ENCODE data around the gene CCDC167.
A peak's percentile ranks its signal among the peaks of the same experiment; 100 is the strongest.

Gene CCDC167

DNA sequence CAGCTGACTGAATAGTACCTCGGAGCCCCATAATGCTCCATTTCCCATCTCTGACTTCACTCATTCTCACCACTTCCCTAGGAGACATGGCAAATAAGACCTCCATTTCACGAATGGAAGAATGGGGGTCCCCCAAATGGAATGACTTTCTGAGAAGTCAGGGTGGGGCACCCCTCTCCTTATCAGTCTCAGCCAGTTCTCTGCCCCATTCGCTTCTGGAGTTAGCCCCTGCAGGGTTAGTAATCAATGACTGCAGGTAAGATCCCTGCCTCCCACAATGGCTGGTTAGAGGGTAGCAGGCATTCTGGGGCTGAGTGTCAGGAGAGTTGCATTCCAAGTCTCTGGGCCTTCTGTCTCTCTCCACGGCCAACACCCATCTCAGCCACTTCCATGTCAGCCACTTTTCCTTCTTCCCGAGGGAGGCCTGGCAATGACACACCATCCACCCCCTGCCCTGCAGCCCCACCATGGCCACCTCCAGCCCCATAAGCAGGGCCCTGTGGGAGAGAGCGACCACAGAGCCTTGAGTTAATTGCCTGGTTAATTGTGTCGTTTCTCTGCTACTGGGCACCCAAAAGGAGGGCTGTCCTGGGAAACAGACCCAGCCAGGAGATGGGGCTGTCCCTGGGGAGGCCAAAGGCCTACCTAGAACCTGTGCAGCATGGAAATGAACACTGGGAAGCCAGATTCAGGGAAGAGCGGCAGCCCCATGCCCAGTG lies 13.4 kb downstream of the CCDC167 start:
- no peak for DNase-seq

DNA sequence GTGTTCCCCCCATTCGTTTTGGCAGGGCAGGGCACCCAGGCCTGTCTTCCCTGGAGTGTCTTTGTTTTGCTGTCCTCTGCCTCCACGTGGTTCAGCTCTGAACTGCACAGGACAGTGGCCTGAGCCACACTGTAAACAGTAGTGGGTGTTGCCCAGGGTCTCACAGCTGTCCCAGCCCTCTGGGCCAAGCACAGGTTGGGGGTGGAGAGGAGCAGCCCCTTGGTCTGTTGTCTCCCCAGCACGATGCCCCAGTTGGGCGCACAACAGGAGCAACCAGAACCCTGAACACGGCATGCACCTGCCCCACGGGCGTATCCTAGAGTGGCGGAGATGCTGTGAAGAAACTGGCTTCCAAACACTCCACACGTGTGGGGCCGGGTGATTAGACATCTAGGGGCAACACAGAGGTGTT lies 14.4 kb downstream of the CCDC167 start:
- no peak for DNase-seq

DNA sequence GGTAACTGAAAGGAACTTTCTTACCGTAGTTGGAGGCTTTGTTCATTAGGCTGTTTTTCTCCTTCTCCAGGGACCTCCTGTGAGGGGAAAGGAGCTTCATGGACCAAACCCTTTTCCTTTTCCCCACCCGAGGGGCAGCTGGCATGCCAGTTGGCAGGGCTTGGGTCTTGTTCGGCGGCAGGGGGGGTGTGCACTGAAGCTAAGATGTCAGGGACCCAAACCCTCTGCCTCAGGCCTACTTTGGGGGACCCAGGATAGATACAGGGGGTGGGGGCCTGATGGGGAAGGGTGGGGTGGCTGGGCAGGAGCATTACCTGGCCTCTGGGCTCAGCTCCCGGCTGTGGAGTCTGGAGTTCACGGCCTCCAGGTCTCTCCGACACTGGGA lies 14.9 kb downstream of the CCDC167 start:
- DNase-seq, result no peak

DNA sequence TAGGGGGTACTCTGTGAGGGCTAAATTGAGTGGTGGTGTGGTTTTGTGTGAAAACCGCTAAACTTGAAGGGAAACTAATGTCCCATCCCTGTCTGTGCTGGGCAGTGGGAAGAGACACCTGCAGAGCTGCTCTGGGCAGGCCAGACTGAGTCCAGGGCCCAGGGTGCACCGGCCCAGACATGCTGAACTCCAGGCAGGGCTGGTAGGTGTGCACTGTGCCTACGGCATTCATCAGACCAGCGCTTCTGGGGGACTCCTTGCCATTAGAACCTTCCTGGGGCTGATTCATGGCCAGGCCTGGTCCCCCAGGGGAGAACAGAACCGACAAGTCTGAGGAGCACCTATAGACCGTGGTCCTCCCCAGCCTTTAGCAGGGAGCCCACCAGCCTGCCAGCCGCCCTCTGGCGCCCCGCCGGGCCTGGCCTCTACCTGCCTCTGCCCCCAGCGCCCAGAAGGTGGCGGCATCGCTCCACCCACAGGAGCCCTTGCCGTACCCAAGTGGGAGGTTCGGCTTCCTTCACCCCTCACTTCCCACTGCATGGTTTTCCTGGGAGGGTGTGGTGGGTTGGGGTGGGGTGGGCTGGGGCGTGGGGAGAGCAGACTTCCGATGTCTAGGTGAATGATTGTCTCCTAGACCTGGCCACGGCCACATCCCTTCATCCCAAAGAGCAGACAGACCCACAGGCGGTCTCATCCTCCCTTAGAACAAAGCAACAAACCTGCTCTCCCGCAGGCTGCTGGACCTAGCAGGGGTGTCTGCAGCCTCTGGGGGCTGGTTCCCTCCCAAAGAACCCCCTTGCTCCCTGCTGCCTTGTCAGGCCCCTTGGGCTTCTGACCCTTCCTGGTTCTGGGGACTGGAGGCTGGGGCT lies 15.5 kb downstream of the CCDC167 start:
- peak; percentile 59 for DNase-seq

DNA sequence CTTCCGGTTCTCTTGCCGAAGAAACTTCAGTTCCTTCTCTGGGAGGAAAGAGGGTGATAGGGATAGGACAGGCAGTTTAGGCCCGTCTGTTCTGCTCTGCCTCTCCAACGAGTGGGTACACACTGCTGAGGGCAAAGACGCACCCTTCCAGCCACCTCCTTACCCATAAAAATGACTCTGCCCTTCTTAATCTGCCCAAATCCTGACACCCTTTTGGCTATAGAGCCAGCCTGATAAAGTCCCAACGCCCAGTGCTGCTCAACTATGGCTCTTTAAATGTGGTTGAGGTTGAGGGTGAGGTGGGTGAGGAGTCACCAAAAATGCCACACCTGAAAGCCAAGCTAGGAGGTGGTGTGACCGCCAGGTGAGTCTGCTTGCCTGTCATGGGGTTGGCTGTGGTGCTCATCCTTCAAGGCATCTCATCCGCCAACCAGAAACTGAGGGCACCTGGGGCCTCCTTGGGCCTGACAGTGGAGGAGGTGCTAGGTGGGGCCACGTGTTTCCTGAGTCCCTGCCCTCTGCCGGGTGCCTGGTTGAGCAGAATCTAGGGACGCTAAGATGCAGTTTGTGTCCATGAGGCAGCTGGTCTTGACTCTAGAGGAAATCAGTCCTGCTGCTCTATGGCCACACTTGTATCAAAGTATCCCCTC lies 16.3 kb downstream of the CCDC167 start:
- no peak for DNase-seq

DNA sequence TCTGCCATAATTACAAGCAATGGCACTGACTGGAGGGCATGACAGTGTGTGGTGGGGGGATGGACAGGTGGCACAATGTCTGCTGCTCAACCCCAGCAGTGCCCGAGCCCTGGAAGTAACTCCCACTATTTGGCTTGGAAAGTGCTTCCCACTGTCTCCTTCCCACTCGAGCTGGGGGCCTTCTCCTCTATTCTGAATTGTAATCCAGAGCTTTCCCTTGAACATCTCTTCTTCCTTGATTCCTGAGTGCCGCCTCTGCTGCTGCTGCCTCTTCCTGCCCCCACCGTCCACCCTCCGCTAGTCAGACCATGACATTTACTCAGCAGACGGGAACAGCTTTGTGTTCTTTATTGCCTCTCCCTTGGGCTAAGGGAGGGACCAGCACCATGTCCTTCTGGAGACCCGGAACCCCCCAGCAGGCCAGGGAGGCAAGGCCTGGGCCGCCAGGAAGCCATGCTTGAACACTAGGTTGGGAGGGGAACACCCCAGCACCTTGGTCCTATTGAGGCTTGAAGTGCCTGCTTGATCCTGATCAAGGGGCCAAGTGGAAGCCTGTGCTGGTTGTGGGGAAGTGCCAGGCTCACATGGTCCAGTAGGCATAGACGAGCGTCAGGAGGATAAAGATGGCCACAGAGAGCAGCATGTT lies 17.0 kb downstream of the CCDC167 start:
- no peak for DNase-seq

DNA sequence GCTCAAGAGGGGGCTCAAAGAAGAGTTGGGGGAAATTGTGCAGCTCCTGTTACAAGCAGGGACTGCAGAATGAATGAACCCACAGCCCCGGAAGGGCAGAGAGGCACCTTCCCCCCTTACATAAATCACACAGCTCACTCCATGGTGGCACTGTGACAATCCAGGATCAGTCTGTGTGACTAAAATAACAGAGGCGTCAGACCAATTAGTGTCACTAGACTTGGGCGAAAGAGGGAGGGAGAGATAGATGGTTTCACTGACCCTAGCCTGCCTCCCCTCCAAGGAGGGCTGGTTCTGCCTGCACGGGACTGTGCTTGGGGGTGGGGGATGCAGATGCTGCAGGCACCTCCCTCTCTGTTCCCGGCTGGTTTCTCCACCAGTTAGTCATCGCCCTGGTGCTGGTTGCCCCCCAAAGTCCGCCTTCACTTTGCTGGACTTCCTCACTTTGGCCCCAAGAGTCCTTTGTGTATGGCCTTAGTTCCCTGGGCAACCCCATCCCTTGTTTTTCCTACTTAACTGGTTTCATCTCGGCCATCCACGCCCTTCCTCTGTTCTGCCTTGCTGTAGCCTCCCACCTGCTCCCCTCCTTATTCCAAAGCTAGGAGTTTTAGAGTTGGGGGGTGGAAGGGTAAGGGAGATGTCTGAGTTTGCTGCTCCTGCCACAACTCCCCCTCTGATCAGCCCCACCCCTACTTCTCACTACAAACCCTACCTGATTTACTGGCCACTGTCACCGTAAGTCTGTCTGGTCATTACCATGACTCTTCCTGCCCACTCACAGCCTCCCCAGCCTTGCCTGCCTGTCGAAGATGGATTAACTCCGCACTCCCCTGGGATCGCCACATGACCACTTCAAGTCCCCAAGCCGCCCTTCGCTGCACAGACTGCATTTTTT lies 17.7 kb downstream of the CCDC167 start:
- DNase-seq, result no peak

DNA sequence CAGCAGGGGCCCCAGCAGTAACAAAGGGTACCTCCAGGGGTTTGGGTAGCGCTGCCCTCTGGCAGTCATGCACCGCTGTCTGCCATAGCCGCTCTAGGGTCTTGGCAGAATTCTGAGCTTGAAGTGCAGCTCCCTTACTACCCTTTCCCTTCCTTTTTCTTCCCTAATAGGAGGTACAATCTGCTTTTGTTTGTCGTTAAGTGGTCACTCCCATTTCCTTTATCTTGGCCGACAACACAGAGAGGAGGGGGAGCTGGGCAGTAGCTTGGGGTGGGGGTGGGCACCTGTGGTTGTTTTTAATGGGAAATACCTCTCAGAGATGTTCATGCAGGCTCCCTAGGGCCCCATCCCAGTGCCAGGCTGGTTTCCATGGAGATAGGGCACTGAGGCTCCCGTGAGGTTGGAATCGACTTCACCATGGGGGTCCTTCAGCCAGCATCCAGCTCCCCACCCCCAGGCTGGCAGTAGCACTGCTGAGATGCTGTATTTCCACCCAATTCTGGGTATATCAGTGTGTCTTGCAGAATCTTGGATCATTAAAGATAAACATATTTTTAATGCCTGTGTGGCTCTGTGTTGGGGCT lies 18.6 kb downstream of the CCDC167 start:
- DNase-seq, result no peak

DNA sequence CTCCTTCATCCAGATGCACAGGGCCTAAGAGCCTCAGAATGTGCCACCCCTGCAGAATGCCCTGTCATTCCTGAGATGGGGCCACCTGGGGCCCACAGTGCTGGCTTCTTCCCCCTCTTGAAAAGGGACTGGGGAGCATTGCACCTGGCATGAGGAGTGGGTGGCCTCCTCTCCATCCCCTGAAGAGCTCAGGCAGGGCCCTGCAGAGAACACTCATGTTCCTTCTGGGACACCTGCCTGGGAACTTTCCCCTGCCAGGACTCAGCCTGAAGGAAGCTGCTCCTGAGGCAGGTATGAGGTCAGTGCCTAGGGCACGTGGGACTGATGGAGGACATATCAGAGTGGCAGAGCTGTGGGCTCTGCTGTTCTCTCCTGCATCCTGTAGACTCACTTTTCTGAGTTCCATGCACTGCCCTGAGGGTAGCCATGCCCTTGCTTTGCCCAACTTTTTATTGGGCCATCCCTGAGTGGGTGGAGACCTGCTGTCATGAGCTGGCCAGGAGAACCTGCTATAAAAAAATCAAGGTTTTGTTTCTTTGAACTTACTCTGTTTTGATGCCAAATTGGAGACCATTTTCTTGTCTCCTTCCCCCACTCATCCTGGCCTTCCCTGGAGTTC lies 19.5 kb downstream of the CCDC167 start:
- DNase-seq, result no peak

DNA sequence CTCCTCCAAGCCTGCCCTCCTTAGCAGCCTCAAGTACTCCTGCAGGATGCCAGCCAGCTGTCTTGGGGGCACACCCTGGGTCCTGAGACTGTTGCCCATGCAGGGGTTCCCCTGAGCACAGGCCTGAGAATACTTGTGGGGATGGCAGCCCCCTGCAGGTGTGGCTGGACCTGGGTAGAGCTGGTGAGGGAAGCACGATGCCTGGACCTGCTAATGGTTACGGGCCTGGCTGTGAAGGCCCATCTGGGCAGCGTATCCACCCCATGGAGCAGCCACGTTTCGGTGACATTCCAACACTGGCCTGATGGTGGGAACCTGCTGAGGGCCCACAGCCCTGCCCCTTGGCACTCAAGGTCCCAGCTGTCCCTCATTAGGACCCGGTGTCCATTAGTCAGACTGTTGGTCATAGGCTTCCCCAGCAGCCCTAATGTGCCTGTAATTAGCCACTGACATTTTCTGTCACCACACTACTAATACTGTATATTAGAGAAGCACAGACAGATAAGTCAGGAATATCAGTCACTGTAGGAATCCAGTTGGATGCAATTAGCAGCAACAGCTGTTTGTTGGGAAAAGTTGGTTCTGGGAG lies 20.3 kb downstream of the CCDC167 start:
- DNase-seq, result no peak

DNA sequence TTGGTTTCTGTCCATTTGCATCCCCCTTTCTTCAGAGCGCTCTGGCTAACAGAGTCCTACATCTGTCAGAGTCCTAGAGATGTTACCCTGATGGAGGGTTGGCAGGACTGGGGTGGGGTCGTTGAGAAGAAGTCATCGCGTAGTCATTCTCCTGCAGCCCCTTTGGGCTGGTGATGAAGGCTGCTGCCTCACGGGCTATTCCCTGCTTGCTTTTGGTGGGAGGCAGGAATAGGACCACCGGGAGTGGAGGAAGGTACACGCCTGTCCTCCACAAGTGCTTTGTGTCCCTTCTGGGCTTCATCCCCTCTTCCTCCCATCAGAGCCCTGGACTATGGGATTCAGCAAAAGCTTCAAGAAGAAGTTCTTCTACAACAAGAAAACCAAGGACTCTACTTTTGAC lies 20.9 kb downstream of the CCDC167 start:
- DNase-seq, result no peak

DNA sequence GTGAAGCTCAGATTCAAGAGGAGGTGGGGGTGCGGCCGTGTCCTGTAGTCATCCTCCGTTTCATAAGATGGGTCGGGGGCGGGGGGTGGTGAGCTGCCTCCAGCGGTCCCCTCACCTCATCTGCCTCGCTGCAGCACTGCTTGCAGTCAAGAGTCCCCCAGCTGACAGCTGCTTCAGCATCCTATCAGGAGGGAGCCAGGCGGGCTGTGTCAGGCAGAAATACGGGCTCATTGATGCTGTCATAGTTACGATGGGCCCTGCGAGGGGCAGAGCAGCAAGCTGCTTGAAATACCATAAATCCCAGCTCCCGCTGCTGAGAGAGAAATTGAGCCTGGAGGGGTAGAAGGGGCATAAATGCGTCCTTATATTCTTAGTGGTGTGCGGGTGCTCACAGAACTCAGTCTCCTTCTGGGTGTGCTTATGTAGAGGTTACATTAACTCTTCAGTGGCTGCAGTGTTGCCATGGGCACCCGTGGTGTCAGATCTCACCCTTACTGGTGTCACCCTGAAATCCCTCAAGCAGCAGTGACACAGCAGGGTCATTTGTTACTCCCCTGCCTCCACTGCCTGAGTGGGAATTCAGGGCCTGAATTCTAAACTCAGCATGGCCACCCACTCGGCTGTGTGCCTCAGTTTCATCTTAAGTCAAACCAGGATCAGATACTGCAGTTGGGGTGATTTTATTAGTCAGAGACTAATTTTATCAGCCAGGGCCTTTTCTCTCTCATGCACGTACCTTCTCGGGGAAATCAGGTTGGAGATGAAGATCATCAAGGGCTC lies 21.8 kb downstream of the CCDC167 start:
- DNase-seq, result no peak

DNA sequence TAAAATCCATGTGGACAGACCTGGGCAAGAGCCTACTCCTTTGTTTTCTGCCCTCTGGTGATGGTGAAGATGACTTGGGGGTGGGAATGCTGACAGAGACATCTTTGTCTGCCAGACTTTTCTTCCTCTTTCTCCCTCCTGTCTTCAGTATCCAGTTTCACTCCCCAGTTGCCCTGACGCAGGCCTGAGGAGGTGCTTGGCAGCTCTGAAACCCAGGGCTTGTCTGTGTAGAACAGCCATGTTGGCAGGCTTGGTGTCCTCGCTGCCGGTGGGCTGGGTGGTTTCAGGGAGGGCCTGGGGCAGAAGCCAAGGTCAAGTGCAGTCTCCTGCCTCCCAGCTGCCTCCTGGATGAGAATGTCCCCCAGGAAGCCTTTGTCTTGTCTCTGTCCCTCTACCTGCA lies 22.5 kb downstream of the CCDC167 start:
- DNase-seq, result no peak

DNA sequence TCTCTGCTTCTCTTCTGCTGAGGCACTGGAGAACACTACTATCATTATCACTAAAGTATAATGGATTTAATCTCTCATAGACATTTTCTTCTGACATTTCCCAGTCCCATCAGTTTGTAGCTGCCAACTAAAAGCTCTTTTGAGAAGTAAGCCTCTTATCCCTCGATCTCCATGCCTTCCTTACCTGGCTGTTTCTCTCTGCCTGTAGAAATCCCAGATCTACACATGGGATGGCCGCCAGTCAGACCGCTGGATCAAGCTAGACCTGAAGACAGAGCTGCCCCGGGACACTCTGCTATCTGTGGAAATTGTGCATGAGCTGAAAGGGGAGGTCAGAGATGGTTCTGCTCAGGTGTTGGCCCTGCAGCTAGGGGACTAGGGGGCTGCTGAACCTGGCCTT lies 25.4 kb downstream of the CCDC167 start:
- DNase-seq, result no peak

DNA sequence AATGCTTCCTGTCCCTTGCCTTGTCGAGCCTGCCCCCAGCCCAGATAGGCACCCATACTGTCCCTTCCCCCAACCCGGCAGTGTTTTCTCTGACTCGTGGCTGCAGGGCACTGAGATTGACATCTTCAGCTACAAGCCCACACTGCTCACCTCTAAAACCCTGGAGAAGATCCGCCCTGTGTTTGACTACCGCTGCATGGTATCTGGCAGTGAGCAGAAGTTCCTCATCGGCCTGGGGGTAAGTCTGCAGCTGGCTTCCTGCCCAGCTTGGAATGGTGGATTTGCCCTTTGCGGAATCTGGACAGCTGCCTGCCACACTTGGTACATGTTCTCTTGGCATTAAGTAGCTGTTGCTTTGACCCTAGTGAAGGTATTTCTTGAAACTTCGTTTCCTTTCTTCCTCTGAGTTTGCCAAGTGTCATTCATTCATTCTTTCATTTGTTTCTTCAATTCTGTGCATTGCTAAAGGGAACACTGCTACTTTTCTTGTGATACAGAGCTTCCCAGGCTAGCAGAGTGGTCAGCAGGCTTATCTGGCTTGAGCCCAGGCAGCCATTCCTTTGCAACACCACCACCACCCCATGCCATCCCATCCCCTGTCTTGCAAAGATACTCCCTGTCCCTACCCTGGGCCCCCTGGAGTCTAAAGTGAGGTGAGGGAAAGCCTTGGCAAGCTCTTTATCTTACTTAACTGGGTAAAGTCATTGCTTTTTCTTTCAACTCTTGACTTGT lies 26.2 kb downstream of the CCDC167 start:
- no peak for DNase-seq

DNA sequence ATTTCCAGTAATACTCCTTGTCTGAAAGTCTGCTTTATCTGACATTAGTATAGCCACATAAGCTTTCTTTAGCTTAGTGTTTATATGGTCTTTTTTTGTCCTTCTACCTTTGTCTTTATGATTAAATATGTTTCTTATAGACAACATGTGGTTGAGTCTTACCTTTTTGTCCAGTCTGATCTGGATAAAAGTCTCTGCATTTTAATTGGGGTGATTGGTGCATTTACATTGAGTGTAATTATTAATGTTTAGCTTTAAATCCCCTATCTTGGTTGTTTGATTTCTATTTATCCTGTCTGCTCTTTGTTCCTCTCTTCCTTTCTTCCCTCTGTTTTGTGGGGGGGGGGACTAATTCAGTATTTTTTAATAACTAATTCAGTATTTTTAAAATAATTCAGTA lies 32.0 kb downstream of the CCDC167 start:
- DNase-seq, result no peak

DNA sequence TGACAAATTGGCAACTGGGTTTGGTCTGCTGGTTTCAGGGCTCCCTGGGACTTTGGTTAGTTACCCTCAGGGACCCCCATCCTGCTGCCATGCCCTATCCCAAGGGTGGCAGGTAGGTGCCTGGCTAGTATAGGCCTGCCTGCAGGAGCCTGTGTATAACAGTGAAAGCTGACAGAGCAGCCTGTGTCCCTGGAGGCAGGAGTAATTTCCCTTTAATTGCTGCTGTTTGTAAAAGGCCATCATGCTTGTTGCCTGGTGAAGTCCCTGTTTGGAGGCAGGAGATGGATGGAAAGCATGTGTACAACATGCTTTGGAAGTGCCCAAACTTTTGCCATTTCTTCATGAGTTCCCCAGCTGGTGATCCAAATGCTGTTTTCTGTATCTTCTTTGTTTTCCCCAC lies 36.6 kb downstream of the CCDC167 start:
- DNase-seq, result no peak

DNA sequence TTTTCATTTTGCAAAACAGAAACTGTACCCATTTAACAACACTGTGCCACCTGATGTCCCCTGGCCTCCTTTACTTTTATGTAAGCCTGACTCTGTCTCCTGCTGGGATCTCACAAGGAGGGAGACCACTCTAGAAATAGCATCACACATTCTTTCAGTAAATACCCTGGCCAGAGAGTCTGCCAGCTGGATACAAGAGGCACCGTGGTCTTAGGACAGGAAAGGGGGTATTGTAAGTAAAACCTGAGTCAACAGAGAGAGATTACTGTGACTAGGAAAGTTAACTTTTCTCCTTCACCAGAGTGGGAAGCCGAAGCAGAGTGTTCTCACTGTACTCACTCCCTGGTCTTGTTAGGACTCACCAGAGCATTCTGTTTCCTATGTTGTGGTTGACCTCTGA lies 38.9 kb downstream of the CCDC167 start:
- DNase-seq, result no peak

DNA sequence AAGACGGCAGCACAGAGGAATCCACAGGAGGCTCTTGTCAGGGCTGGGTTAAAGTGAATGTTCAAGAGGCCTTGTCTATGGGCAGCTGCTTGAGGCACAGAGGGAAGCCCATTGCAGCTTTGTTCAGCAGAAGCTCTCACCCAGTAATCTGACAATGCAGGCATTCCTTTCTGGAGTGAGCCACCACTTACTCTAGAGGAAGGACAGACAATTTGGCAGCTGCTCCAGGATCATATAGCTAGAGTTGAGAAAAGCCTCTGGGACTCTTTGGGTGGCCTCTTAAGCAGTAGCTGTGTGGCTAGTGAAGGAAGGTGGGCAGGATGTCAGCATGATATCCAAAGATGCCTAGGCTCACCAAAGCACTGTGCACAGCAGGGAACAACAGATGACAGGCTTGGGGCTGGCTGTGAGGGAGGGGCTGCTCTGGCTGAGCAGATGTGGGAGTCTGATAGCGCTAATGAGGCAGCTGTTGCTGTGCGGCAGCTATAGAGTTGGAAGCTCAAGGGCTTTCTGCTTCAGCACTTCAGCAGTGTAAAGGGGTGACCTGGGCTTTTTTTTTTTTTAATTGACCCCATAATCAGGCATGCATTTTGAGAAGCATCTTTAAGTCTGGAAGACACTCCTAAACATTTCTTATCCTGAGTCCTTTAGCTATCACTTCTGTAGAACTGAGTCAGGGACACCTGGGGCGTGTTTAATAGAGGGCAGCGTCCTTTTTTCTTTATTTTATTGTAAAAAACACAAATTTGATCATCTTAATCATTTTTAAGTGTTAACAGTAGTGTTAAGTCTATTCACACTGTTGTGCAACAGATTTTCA lies 39.5 kb downstream of the CCDC167 start:
- peak; percentile 88 for DNase-seq
